Transverse colon (tissue), 3 donors: ENCODE measurements around the gene CDRT15L2.
"Not testable (repeated sequence)": the region's sequence is repeated elsewhere in the genome, so short reads cannot be mapped to it uniquely, and the experiment has no call there.

Experiments used
- CTCF ChIP-seq, 5 experiments: fragments of 200-600 bp in 3 of 5; fragments of 450-650 bp in 2 of 5; sonication (generic) in 3 of 5; IDR thresholded peaks; 1 replicate in 2 of 5; 2 replicates in 3 of 5; pipeline ENCODE4 v1.5.1; 2016 to 2017; ENCODE audit warnings: antibody characterized with exemption in 5 of 5, inconsistent platforms in 3 of 5, mild to moderate bottlenecking in 2 of 5, moderate library complexity in 1 of 5
- POLR2A ChIP-seq: fragments of 450-650 bp; IDR thresholded peaks from one replicate; pipeline ENCODE4 v1.6.1; 2016; ENCODE audit warnings: antibody characterized with exemption, mild to moderate bottlenecking, moderate library complexity

DNA sequence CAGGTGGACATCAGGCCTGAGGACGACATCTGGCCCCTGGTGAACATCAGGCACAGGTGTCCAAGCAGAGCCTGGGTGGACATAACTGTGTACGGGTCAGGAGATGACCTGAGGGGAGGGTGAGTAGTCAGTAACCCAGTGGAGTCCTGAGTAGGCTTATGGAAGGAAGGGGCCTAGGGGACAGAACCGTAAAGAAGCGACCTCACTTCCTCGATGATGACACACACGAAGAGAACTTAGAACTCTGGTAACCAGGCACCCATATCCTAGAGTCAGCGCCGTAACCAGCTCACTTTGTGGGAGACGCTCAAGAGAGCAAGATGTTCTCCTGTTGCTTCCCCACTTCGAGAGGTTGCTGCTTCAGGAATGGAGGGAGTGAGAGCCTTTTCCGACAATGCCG lies at the start of gene CDRT15L2:
- TF ChIP-seq CTCF (IDR thresholded peaks at IDR 0.05); POLR2A: not testable (repeated sequence)
